ENCODE measurements around the gene FBLN2.
"Not testable (repeated sequence)": the region's sequence is repeated elsewhere in the genome, so short reads cannot be mapped to it uniquely, and the experiment has no call there.

FBLN2 gene

DNA sequence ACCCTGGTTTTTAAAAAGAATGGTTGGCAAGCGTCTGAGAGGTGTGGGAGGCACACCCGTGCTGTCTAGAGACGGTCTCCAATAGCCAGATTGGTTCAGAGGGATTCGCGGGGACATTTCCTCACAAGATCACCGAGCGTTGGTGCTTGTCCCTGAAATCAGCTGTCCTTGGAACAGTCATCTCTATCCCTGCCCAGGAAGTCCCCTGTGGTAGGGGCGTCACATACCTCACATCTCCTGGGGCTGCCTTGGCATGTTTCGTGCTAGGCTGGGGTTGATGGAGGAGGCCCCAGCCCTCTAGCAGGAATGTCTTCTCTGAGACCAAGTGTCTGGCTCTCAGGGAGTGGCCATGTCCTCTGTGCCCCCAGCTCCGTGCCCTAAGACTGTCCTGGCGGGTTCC is 6.8 kb downstream of the FBLN2 start:
- Histone ChIP-seq H3K27ac (ENCODE audit: low read depth, low read length) (peak overlapping the region; percentile 59), H3K36me3 (ENCODE audit: control insufficient read depth in 5 of 5, insufficient read depth in 5 of 5, low read length in 5 of 5) (peaks cover 0 to 3% (median 0%) of the 10 kb centered on the region in 5 donors), H3K4me1 (ENCODE audit: control insufficient read depth in 5 of 5, insufficient read depth in 5 of 5, low read length in 5 of 5) (peaks cover 11 to 77% (median 68%) of the 10 kb centered on the region in 5 donors)

DNA sequence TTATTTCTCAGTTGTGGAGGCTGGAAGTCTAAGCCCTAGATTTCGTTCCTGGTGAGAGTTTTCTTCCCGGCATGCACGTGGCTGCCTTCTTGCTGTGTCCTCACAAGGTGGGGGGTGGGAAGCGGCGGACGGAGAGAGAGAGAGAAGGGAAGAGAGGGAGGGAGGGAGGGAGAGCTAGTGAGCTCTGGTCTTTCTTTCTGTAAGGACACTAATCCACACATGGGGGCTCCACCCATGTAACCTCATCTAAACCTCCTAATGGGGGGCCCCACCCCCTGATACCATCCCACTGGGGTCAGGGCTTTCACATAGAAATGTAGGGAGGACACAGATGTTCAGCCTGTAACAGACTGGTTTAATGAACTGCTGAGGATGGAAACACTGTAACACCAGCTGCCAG is 7.3 kb downstream of the FBLN2 start:
- H3K27ac ChIP-seq (ENCODE audit: low read depth, low read length), result peak overlapping the region; percentile 59
- H3K36me3 ChIP-seq (ENCODE audit: control insufficient read depth in 5 of 5, insufficient read depth in 5 of 5, low read length in 5 of 5), result peaks cover 0 to 3% (median 0%) of the 10 kb centered on the region in 5 donors
- peaks cover 0 to 3% (median 0%) of the 10 kb centered on the region in 5 donors for H3K9me3 ChIP-seq (ENCODE audit: control insufficient read depth in 5 of 5, low read length in 5 of 5)
- H3K9ac ChIP-seq (ENCODE audit: low read length in 5 of 5), result no peak overlapping the region
- H3K27me3 ChIP-seq (ENCODE audit: control insufficient read depth in 5 of 5, insufficient read depth in 4 of 5, low read length in 5 of 5), result peaks cover 0 to 7% (median 2%) of the 10 kb centered on the region in 5 donors
- no peak overlapping the region for H3K4me3 ChIP-seq (ENCODE audit: low read depth in 1 of 5, low read length in 5 of 5)
- H3K4me1 ChIP-seq (ENCODE audit: control insufficient read depth in 5 of 5, insufficient read depth in 5 of 5, low read length in 5 of 5), result peaks cover 10 to 77% (median 64%) of the 10 kb centered on the region in 5 donors

More for the DNA sequence above, 6.8 kb downstream of the FBLN2 start:
- no peak overlapping the region for H3K9ac ChIP-seq (ENCODE audit: low read length in 5 of 5)
- peak overlapping the region in 1 of 5 donors; percentile 1 for H3K4me3 ChIP-seq (ENCODE audit: low read depth in 1 of 5, low read length in 5 of 5)
- H3K27me3 ChIP-seq (ENCODE audit: control insufficient read depth in 5 of 5, insufficient read depth in 4 of 5, low read length in 5 of 5), result peaks cover 0 to 7% (median 2%) of the 10 kb centered on the region in 5 donors
- peaks cover 0 to 3% (median 0%) of the 10 kb centered on the region in 5 donors for H3K9me3 ChIP-seq (ENCODE audit: control insufficient read depth in 5 of 5, low read length in 5 of 5)

DNA sequence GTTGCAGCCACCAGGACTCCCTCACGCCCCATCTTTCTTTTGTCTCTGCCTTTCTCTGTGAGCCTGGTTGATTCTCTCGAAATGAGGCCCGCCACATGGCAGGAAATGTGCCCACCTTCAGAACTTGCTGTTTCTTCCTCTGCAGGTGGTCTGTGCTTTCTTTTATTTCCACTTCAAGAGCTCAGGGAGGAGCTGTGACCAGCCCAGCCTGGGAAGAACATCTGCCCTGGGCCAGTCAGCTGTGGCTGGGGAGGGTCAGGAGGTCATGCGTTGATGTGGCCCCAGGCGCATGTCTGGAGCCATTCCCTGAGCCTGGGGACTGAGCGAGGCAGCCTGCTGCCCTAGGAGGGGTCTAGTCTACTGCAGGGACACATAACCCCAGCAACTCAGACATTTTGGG is 8.0 kb downstream of the FBLN2 start:
- H3K27me3 ChIP-seq (ENCODE audit: control insufficient read depth in 5 of 5, insufficient read depth in 4 of 5, low read length in 5 of 5), result peaks cover 0 to 7% (median 2%) of the 10 kb centered on the region in 5 donors
- H3K27ac ChIP-seq (ENCODE audit: low read depth, low read length), result peak overlapping the region; percentile 59
- H3K4me1 ChIP-seq (ENCODE audit: control insufficient read depth in 5 of 5, insufficient read depth in 5 of 5, low read length in 5 of 5), result peaks cover 10 to 75% (median 60%) of the 10 kb centered on the region in 5 donors

DNA sequence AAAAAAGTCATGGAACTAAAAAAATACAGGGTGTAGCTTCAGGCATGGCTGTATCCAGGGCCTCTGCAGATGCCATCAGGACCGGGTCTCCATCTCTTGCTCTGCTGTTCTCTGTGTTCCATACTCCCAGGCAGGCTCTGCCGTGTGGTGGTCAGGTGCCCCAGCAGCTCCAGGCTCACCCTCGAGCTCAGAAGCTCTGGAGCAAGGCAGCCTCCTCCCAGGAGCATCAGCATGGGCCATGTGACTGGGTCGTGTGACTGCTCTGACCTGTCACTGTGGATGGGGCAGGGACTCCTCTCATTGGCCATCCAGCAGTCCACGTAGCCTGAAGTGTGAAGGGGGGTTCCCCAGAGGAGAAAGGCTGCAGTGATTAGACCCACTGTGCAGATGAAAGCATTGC is 8.5 kb downstream of the FBLN2 start:
- Histone ChIP-seq H3K4me3 (ENCODE audit: low read depth in 1 of 5, low read length in 5 of 5) (no peak overlapping the region), H3K4me1 (ENCODE audit: control insufficient read depth in 5 of 5, insufficient read depth in 5 of 5, low read length in 5 of 5) (peaks cover 10 to 71% (median 57%) of the 10 kb centered on the region in 5 donors), H3K9ac (ENCODE audit: low read length in 5 of 5) (peak overlapping the region in 1 of 5 donors; percentile 41), H3K27ac (ENCODE audit: low read depth, low read length) (peak overlapping the region; percentile 59), H3K9me3 (ENCODE audit: control insufficient read depth in 5 of 5, low read length in 5 of 5) (peaks cover 0 to 3% (median 0%) of the 10 kb centered on the region in 5 donors), H3K27me3 (ENCODE audit: control insufficient read depth in 5 of 5, insufficient read depth in 4 of 5, low read length in 5 of 5) (peaks cover 0 to 7% (median 2%) of the 10 kb centered on the region in 5 donors), H3K36me3 (ENCODE audit: control insufficient read depth in 5 of 5, insufficient read depth in 5 of 5, low read length in 5 of 5) (peaks cover 0 to 6% (median 0%) of the 10 kb centered on the region in 5 donors)

More for the DNA sequence above, 8.0 kb downstream of the FBLN2 start:
- Histone ChIP-seq H3K9ac (ENCODE audit: low read length in 5 of 5) (peak overlapping the region in 1 of 5 donors; percentile 48), H3K4me3 (ENCODE audit: low read depth in 1 of 5, low read length in 5 of 5) (no peak overlapping the region), H3K9me3 (ENCODE audit: control insufficient read depth in 5 of 5, low read length in 5 of 5) (peaks cover 0 to 3% (median 0%) of the 10 kb centered on the region in 5 donors), H3K36me3 (ENCODE audit: control insufficient read depth in 5 of 5, insufficient read depth in 5 of 5, low read length in 5 of 5) (peaks cover 0 to 6% (median 0%) of the 10 kb centered on the region in 5 donors)

DNA sequence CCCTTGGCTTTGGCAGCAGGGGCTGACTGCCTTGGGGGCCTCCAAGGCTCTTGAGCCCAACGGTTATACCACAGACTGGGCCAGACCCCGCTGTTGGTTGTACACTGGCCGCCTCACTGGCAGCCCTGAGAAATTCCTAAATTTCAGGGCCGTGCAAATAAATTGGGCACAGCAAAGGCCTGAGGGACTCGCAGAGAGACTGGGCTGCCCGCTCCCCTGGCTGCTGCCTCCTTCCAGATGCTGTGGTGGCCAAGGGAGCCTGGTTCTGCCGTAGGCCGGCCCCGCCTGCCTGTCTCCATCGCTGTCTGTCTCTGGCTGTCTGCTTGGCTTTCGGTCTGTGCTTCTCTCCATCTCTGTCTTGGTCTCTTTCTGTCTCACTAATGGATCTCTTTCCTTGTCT is 9.0 kb downstream of the FBLN2 start:
- Histone ChIP-seq H3K4me3 (ENCODE audit: low read depth in 1 of 5, low read length in 5 of 5) (no peak overlapping the region), H3K9me3 (ENCODE audit: control insufficient read depth in 5 of 5, low read length in 5 of 5) (peaks cover 0 to 3% (median 0%) of the 10 kb centered on the region in 5 donors), H3K4me1 (ENCODE audit: control insufficient read depth in 5 of 5, insufficient read depth in 5 of 5, low read length in 5 of 5) (peaks cover 10 to 66% (median 52%) of the 10 kb centered on the region in 5 donors), H3K9ac (ENCODE audit: low read length in 5 of 5) (peak overlapping the region in 2 of 5 donors; percentile 21 to 41), H3K27me3 (ENCODE audit: control insufficient read depth in 5 of 5, insufficient read depth in 4 of 5, low read length in 5 of 5) (peaks cover 0 to 7% (median 2%) of the 10 kb centered on the region in 5 donors), H3K27ac (ENCODE audit: low read depth, low read length) (peak overlapping the region; percentile 59), H3K36me3 (ENCODE audit: control insufficient read depth in 5 of 5, insufficient read depth in 5 of 5, low read length in 5 of 5) (peaks cover 0 to 6% (median 0%) of the 10 kb centered on the region in 5 donors)

DNA sequence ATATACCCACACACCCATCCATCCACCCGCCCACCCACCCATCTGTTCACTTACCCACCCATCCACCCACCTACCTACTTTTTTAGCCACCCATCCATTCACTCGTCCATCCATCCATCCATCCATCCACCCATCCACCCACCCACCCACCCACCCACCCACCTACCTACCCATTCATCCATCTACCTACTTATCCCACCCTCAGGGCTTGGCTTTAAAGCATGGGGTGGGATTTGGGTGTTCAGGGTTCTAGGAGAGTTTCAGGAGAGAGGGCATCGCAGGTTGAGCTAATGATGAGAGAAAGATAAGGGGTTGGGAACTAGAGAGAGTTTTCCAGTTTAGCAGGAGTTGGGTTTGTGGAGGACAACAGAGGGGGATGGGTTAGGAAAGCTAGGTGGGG is 9.7 kb downstream of the FBLN2 start:
- Histone ChIP-seq H3K9me3 (ENCODE audit: control insufficient read depth in 5 of 5, low read length in 5 of 5) (peaks cover 0 to 3% (median 0%) of the 10 kb centered on the region in 5 donors), H3K9ac (ENCODE audit: low read length in 5 of 5) (no peak overlapping the region), H3K36me3 (ENCODE audit: control insufficient read depth in 5 of 5, insufficient read depth in 5 of 5, low read length in 5 of 5) (peaks cover 0 to 6% (median 0%) of the 10 kb centered on the region in 5 donors), H3K27me3 (ENCODE audit: control insufficient read depth in 5 of 5, insufficient read depth in 4 of 5, low read length in 5 of 5) (peaks cover 0 to 7% (median 2%) of the 10 kb centered on the region in 5 donors), H3K4me1 (ENCODE audit: control insufficient read depth in 5 of 5, insufficient read depth in 5 of 5, low read length in 5 of 5) (peaks cover 7 to 65% (median 48%) of the 10 kb centered on the region in 5 donors), H3K4me3 (ENCODE audit: low read depth in 1 of 5, low read length in 5 of 5) (no peak overlapping the region), H3K27ac (ENCODE audit: low read depth, low read length) (no peak overlapping the region)

DNA sequence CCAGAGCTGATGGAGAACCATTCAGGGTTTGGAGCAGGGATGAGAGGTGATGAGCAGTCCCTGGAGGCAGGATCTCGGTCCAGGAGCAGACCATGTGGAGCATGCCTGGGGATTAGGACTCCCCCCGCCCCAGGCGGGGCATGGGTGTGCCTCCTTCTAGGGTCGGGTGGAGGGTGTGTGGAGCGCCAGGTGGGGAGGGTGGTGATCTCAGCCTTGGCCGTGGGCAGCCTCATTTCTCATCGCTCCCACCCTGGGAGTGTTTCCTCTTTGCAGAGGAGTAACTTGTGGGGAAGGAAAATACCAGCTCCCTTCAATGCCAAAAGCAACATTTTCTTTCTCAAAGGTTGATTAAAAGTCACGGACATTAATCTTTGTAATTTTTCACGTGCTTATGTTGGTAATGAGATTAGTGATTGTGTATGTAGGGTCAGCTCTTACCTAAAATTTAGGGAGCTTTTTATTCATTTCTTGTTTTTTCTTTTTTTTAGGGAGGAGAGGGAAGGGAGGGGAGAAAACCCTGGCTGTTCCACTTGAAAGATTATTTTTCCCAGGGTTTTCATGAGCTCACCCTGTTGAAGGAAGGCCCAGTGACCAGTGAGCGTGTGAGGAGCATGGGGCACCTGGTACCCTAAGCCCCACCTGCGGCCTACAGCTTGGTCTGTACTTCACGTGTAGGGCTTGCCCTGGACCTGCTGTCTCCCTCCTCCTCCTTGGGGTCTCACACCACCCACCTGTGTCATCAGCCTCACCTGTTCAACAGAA is 11.0 kb downstream of the FBLN2 start:
- Histone ChIP-seq H3K9me3 (ENCODE audit: control insufficient read depth in 5 of 5, low read length in 5 of 5) (peaks cover 0 to 3% (median 0%) of the 10 kb centered on the region in 5 donors), H3K27ac (ENCODE audit: low read depth, low read length) (peak overlapping the region; percentile 39), H3K9ac (ENCODE audit: low read length in 5 of 5) (peak overlapping the region in 1 of 5 donors; percentile 13), H3K27me3 (ENCODE audit: control insufficient read depth in 5 of 5, insufficient read depth in 4 of 5, low read length in 5 of 5) (peaks cover 0 to 7% (median 2%) of the 10 kb centered on the region in 5 donors), H3K4me3 (ENCODE audit: low read depth in 1 of 5, low read length in 5 of 5) (no peak overlapping the region), H3K36me3 (ENCODE audit: control insufficient read depth in 5 of 5, insufficient read depth in 5 of 5, low read length in 5 of 5) (peaks cover 0 to 6% (median 0%) of the 10 kb centered on the region in 5 donors), H3K4me1 (ENCODE audit: control insufficient read depth in 5 of 5, insufficient read depth in 5 of 5, low read length in 5 of 5) (peaks cover 5 to 68% (median 45%) of the 10 kb centered on the region in 5 donors)

DNA sequence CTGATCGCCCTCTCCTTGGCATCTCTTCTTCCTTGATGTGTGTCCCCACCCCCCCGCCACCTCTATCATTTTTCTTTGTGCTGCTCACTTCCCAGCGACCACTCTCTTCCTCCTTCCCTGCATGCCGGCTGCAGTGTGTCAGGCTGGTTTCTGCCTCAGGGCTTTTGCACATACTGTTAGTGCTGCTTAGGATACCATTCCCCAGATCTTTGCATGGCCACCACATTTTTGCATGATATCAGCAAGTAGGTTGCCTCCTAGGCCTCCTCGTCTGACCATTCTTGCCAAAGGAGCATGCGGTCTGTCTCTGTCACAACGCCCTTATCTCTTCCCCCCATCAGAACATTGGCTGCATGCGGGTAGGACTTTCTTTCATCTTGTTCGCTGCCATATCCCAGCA is 12.5 kb downstream of the FBLN2 start:
- Histone ChIP-seq H3K9ac (ENCODE audit: low read length in 5 of 5) (no peak overlapping the region), H3K9me3 (ENCODE audit: control insufficient read depth in 5 of 5, low read length in 5 of 5) (no peaks in the 10 kb centered on the region), H3K27ac (ENCODE audit: low read depth, low read length) (no peak overlapping the region), H3K4me1 (ENCODE audit: control insufficient read depth in 5 of 5, insufficient read depth in 5 of 5, low read length in 5 of 5) (peaks cover 8 to 74% (median 52%) of the 10 kb centered on the region in 5 donors), H3K4me3 (ENCODE audit: low read depth in 1 of 5, low read length in 5 of 5) (no peak overlapping the region), H3K36me3 (ENCODE audit: control insufficient read depth in 5 of 5, insufficient read depth in 5 of 5, low read length in 5 of 5) (peaks cover 0 to 6% (median 0%) of the 10 kb centered on the region in 5 donors), H3K27me3 (ENCODE audit: control insufficient read depth in 5 of 5, insufficient read depth in 4 of 5, low read length in 5 of 5) (peaks cover 0 to 7% (median 2%) of the 10 kb centered on the region in 5 donors)

DNA sequence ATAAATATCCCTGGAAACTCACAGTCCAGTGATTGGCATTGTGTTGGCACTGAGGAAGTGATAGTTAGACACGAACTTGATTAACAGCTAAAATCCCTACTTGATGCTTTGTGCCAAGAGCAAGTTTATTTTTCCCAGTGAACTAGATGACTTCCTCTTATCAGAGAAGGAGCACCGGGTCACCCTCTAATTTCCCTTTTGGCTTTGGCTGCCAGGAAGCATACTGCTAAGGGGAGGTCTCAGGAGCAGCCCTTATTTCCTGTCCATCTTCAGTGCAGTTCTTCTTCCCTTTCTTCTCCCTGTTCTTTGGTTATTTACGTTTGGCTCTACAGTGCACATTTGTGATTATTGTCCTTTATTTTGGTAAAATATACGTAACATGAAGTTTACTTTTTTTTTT is 13.0 kb downstream of the FBLN2 start:
- H3K27ac ChIP-seq (ENCODE audit: low read depth, low read length), result no peak overlapping the region
- peaks cover 0 to 7% (median 2%) of the 10 kb centered on the region in 5 donors for H3K27me3 ChIP-seq (ENCODE audit: control insufficient read depth in 5 of 5, insufficient read depth in 4 of 5, low read length in 5 of 5)
- peaks cover 8 to 73% (median 48%) of the 10 kb centered on the region in 5 donors for H3K4me1 ChIP-seq (ENCODE audit: control insufficient read depth in 5 of 5, insufficient read depth in 5 of 5, low read length in 5 of 5)
- H3K9me3 ChIP-seq (ENCODE audit: control insufficient read depth in 5 of 5, low read length in 5 of 5), result no peaks in the 10 kb centered on the region
- peaks cover 0 to 3% (median 0%) of the 10 kb centered on the region in 5 donors for H3K36me3 ChIP-seq (ENCODE audit: control insufficient read depth in 5 of 5, insufficient read depth in 5 of 5, low read length in 5 of 5)
- no peak overlapping the region for H3K9ac ChIP-seq (ENCODE audit: low read length in 5 of 5)
- H3K4me3 ChIP-seq (ENCODE audit: low read depth in 1 of 5, low read length in 5 of 5), result no peak overlapping the region

DNA sequence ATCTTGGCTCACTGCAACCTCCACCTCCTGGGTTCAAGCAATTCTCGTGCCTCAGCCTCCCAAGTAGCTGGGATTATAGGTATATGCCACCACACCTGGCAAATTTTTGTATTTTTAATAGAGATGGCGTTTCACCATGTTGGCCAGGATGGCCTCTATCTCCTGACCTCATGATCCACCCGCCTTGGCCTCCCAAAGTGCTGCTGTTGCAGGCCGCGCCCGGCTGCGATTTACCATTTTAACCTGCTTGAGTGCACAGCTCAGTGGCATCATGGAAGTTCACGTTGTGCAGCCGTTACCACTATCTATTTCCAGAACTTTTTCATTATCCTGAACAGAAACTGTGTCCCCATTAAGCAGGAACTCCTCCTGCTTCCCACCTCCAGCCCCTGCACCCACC is 13.5 kb downstream of the FBLN2 start:
- not testable (repeated sequence) for H3K27me3 ChIP-seq (ENCODE audit: control insufficient read depth in 5 of 5, insufficient read depth in 4 of 5, low read length in 5 of 5); H3K36me3 ChIP-seq (ENCODE audit: control insufficient read depth in 5 of 5, insufficient read depth in 5 of 5, low read length in 5 of 5); H3K4me3 ChIP-seq (ENCODE audit: low read depth in 1 of 5, low read length in 5 of 5); H3K9ac ChIP-seq (ENCODE audit: low read length in 5 of 5); H3K9me3 ChIP-seq (ENCODE audit: control insufficient read depth in 5 of 5, low read length in 5 of 5); H3K27ac ChIP-seq (ENCODE audit: low read depth, low read length)
- H3K4me1 ChIP-seq (ENCODE audit: control insufficient read depth in 5 of 5, insufficient read depth in 5 of 5, low read length in 5 of 5), result peaks cover 8 to 69% (median 45%) of the 10 kb centered on the region in 5 donors
